NCI-H345 treated with DMSO at 0.1 percent for 48 hours (cell line): ENCODE results near the gene RNASE8.
"Not testable (repeated sequence)": the region's sequence is repeated elsewhere in the genome, so short reads cannot be mapped to it uniquely, and the experiment has no call there.

ENCODE experiments used
- DNase-seq: peaks from one replicate; lab custom pipeline; 2025; ENCODE audit not compliant: unreplicated experiment; lab: John Stamatoyannopoulos, UW

Gene RNASE8

GRCh38 chr14:21029917-21030316 is 27.7 kb upstream of the RNASE8 start, which contains the start of gene TPPP2:
TPPP2 (plus strand) TSS chr14:21030217; CDS start chr14:21030582, 365 bp downstream.
- no peak for DNase-seq

- no peak for DNase-seq
Observed at GRCh38 chr14:21030531-21030930, 27.1 kb upstream of the RNASE8 start.

GRCh38 chr14:21032326-21033132 is 25.1 kb upstream of the RNASE8 start:
- DNase-seq, result no peak

- no peak for DNase-seq
Observed at GRCh38 chr14:21033133-21033698, 24.4 kb upstream of the RNASE8 start.

- no peak for DNase-seq
Observed at GRCh38 chr14:21034707-21035106, 22.9 kb upstream of the RNASE8 start, which contains the start of gene RNASE13. RNASE13 (minus strand) TSS chr14:21034807; CDS start chr14:21034288, 519 bp downstream.

GRCh38 chr14:21036751-21037150 is 20.9 kb upstream of the RNASE8 start:
- DNase-seq, result no peak

GRCh38 chr14:21037156-21037555 is 20.5 kb upstream of the RNASE8 start:
- no peak for DNase-seq

- no peak for DNase-seq
Observed at GRCh38 chr14:21038441-21039422, 18.9 kb upstream of the RNASE8 start.

GRCh38 chr14:21039585-21040369 is 17.8 kb upstream of the RNASE8 start:
- no peak for DNase-seq

GRCh38 chr14:21040370-21040925 is 17.2 kb upstream of the RNASE8 start:
- DNase-seq, result no peak

- DNase-seq, result not testable (repeated sequence)
Observed at GRCh38 chr14:21040941-21041340, 16.7 kb upstream of the RNASE8 start.

GRCh38 chr14:21041676-21042433 is 15.8 kb upstream of the RNASE8 start, which contains the start of gene RNASE7:
RNASE7 (plus strand) TSS chr14:21042362; CDS start chr14:21042993, 631 bp downstream.
- no peak for DNase-seq

GRCh38 chr14:21042918-21043317 is 14.7 kb upstream of the RNASE8 start:
- no peak for DNase-seq

- DNase-seq, result no peak
Observed at GRCh38 chr14:21043387-21043973, 14.1 kb upstream of the RNASE8 start.

- DNase-seq, result no peak
Observed at GRCh38 chr14:21043974-21044618, 13.5 kb upstream of the RNASE8 start.

- DNase-seq, result no peak
Observed at GRCh38 chr14:21047378-21047781, 10.2 kb upstream of the RNASE8 start.

GRCh38 chr14:21048638-21049037 is 9.0 kb upstream of the RNASE8 start:
- no peak for DNase-seq

GRCh38 chr14:21049271-21049673 is 8.3 kb upstream of the RNASE8 start:
- no peak for DNase-seq
